HepG2 (cell line): Measurements from ENCODE around the gene MYL6B. TPM values are rescaled to one million over a fixed set of nuclear protein-coding genes. Genes with fewer than 3 reads are reported as not detected.
A peak's percentile ranks its signal among the peaks of the same experiment; 100 is the strongest.

Experiments
- ARID4A ChIP-seq: sonication (generic); formaldehyde crosslinking; IDR thresholded peaks from 2 replicates; pipeline ENCODE4 v1.5.0; 2020; ENCODE audit warnings: mild to moderate bottlenecking, missing genetic modification reagents, borderline replicate concordance
- BRCA1 ChIP-seq: sonication (generic); formaldehyde crosslinking; IDR thresholded peaks from 2 replicates; pipeline ENCODE4 v1.4.0; 2020; ENCODE audit warnings: missing genetic modification reagents
- CBX1 ChIP-seq: IDR thresholded peaks from one replicate; pipeline ENCODE4 v1.6.1; 2016; ENCODE audit warnings: antibody characterized with exemption, low read depth
- EP300 ChIP-seq, 3 experiments: sonication (generic) in 1 of 3; formaldehyde crosslinking in 1 of 3; IDR thresholded peaks; 2 replicates each; pipeline versions ENCODE4 v1.5.1 to v1.6.1; 2011 to 2020; ENCODE audit warnings: low read depth in 2 of 3, low read length in 2 of 3, borderline replicate concordance in 1 of 3, improper control_type of control experiment in 1 of 3, mild to moderate bottlenecking in 1 of 3, missing genetic modification reagents in 1 of 3, moderate library complexity in 1 of 3
- FOXP1 ChIP-seq, 2 experiments: fragments of 450-650 bp in 1 of 2; IDR thresholded peaks; 2 replicates each; pipeline ENCODE4 v1.6.1; 2017 to 2018; ENCODE audit warnings: antibody characterized with exemption in 1 of 2
- GLI4 ChIP-seq: sonication (generic); formaldehyde crosslinking; IDR thresholded peaks from 2 replicates; pipeline ENCODE4 v1.5.1; 2020; ENCODE audit warnings: missing genetic modification reagents, mild to moderate bottlenecking, moderate library complexity, borderline replicate concordance
- HIC2 ChIP-seq: sonication (generic); formaldehyde crosslinking; IDR thresholded peaks from 2 replicates; pipeline ENCODE4 v1.9.0; 2022; ENCODE audit warnings: low read depth, missing genetic modification reagents
- RORA ChIP-seq: sonication (generic); formaldehyde crosslinking; IDR thresholded peaks from 2 replicates; pipeline ENCODE4 v1.5.0; 2020; ENCODE audit warnings: mild to moderate bottlenecking, missing genetic modification reagents, moderate library complexity
- SNAPC5 ChIP-seq: sonication (generic); formaldehyde crosslinking; IDR thresholded peaks from 2 replicates; pipeline ENCODE4 v1.8.1; 2023; ENCODE audit warnings: mild to moderate bottlenecking, missing genetic modification reagents, borderline replicate concordance
- TFAP4 ChIP-seq: sonication (generic); IDR thresholded peaks from 2 replicates; pipeline ENCODE4 v1.6.1; 2016; ENCODE audit warnings: low read depth, borderline replicate concordance
- THAP11 ChIP-seq: IDR thresholded peaks from 2 replicates; pipeline ENCODE4 v1.6.1; 2016; ENCODE audit warnings: missing biosample characterization, missing genetic modification reagents
- ZBTB38 ChIP-seq: sonication (generic); formaldehyde crosslinking; IDR thresholded peaks from 2 replicates; pipeline ENCODE4 v1.5.1; 2020; ENCODE audit warnings: mild to moderate bottlenecking, missing genetic modification reagents
- ZNF12 ChIP-seq: sonication (generic); formaldehyde crosslinking; IDR thresholded peaks from 2 replicates; pipeline ENCODE4 v1.5.0; 2020; ENCODE audit warnings: missing genetic modification reagents
- ZNF280D ChIP-seq: sonication (generic); formaldehyde crosslinking; IDR thresholded peaks from 2 replicates; pipeline ENCODE4 v1.5.1; 2020; ENCODE audit warnings: mild to moderate bottlenecking, missing genetic modification reagents
- ZNF543 ChIP-seq: sonication (generic); formaldehyde crosslinking; IDR thresholded peaks from 2 replicates; pipeline ENCODE4 v1.4.0; 2020; ENCODE audit warnings: mild to moderate bottlenecking, missing genetic modification reagents
- ZNF737 ChIP-seq: sonication (generic); formaldehyde crosslinking; IDR thresholded peaks from 2 replicates; pipeline ENCODE4 v1.5.0; 2020; ENCODE audit warnings: missing genetic modification reagents, mild to moderate bottlenecking, borderline replicate concordance
- ZNF879 ChIP-seq: sonication (generic); formaldehyde crosslinking; IDR thresholded peaks from 2 replicates; pipeline ENCODE4 v1.8.1; 2023; ENCODE audit warnings: missing genetic modification reagents
- polyA plus RNA-seq, 8 experiments: library from polyadenylated mRNA; depleted of rRNA in 3 of 8; stranded (reverse) in 7 of 8; unstranded in 1 of 8; fragments of >200 nt; fragmentation: Illumina TruSeq in 4 of 8; extraction: Trizol in 4 of 8; gene quantifications; 2 replicates each; pipeline versions ENCODE4 v1.2.1 to v1.2.3, GENCODE V29; 2011 to 2016; ENCODE audit warnings: low read depth in 4 of 8, missing spikeins in 1 of 8, mixed read lengths in 1 of 8; ENCODE audit not compliant: insufficient read depth in 1 of 8
- total RNA-seq, 5 experiments: library from RNA; depleted of rRNA; stranded (reverse); fragments of >200 nt; fragmentation: Illumina TruSeq; extraction: Trizol; gene quantifications; 2 replicates each; pipeline ENCODE4 v1.2.3, GENCODE V29; 2016; ENCODE audit warnings: low read depth in 1 of 5

Gene MYL6B
- total and polyA plus RNA-seq, 2 of the 13 experiments (the other 11 are each of a cell fraction or from before 2014, with no cell fraction given), result 75.7 to 88.7 TPM

- TF ChIP-seq ZNF737 (CRISPR knock-in tag) (no peak; the same call in 1 of the 2 replicates), GLI4 (no peak), ZNF280D (CRISPR knock-in tag) (0 out of 2 replicates have a peak, but pooled peaks have one; percentile 66), ZBTB38 (CRISPR knock-in tag) (peak; percentile 84), SNAPC5 (CRISPR knock-in tag) (peak; percentile 78; the same call in 1 of the 2 replicates), HIC2 (CRISPR knock-in tag) (no peak; the same call in 1 of the 2 replicates), ARID4A (CRISPR knock-in tag) (peak; percentile 99), CBX1 (peak; percentile 89), BRCA1 (CRISPR knock-in tag) (no peak), RORA (CRISPR knock-in tag) (no peak), ZNF12 (0 out of 2 replicates have a peak, but pooled peaks have one; percentile 13), FOXP1 (IDR thresholded peaks at IDR 0.05) (0 out of 2 replicates have a peak, but pooled peaks have one; percentile 11), FOXP1 (CRISPR knock-in tag; IDR thresholded peaks at IDR 0.05) (no peak), ZNF879 (CRISPR knock-in tag) (no peak), ZNF543 (CRISPR knock-in tag) (no peak), EP300 (IDR thresholded peaks at IDR 0.05; ENCODE audit: low read depth in 2 of 2, low read length in 2 of 2) (peak in 1 of 2 experiments; percentile 73; a peak in 3 of 4 replicates), EP300 (CRISPR knock-in tag; IDR thresholded peaks at IDR 0.05; ENCODE audit: borderline replicate concordance) (peak; percentile 57; the same call in 1 of the 2 replicates), TFAP4 (peak; percentile 40; the same call in 1 of the 2 replicates), THAP11 (CRISPR knock-in tag) (peak; percentile 97)
These were observed 34.4 kb upstream of the MYL6B start, which contains the start of gene ZC3H10 (continued) for GRCh38 chr12:56117778-56118687.
